Gastroesophageal sphincter (tissue), 4 donors: Measurements from ENCODE around the gene CPEB3. TPM values are rescaled to one million over a fixed set of nuclear protein-coding genes. Genes with fewer than 3 reads are reported as not detected.
"Not testable (repeated sequence)": the region's sequence is repeated elsewhere in the genome, so short reads cannot be mapped to it uniquely, and the experiment has no call there.

Source experiments
- ATAC-seq: fragments of 150-250 bp; one replicate; pipeline ENCODE4 v1.9.1; 2016; ENCODE audit warnings: mild to moderate bottlenecking, moderate library complexity
- H3K27ac ChIP-seq, 4 donors: fragments of 200-600 bp; sonication (generic) in 3 of 4; 1 replicate in 3 of 4; 2 replicates in 1 of 4; pipeline ENCODE4 v1.5.1; 2016 to 2019
- H3K27me3 ChIP-seq: fragments of 200-600 bp; sonication (generic); one replicate; pipeline ENCODE4 v1.5.1; 2019
- H3K36me3 ChIP-seq, 2 donors: fragments of 200-600 bp; sonication (generic); one replicate each; pipeline ENCODE4 v1.5.1; 2019; ENCODE audit warnings: control low read depth in 1 of 2
- H3K4me1 ChIP-seq, 3 donors: fragments of 200-600 bp; sonication (generic); 1 replicate in 2 of 3; 2 replicates in 1 of 3; pipeline ENCODE4 v1.5.1; 2016 to 2019; ENCODE audit warnings: control low read depth in 2 of 3
- H3K4me3 ChIP-seq, 2 donors: fragments of 200-600 bp; sonication (generic); one replicate each; pipeline ENCODE4 v1.5.1; 2019; ENCODE audit warnings: mild to moderate bottlenecking in 1 of 2, moderate library complexity in 1 of 2
- H3K9me3 ChIP-seq, 3 donors: fragments of 200-600 bp; sonication (generic); one replicate each; pipeline ENCODE4 v1.5.1; 2017 to 2019; ENCODE audit warnings: control low read depth in 2 of 3
- CTCF ChIP-seq, 4 experiments: fragments of 200-600 bp in 2 of 4; fragments of 450-650 bp in 2 of 4; sonication (generic) in 1 of 4; IDR thresholded peaks; one replicate each; pipeline ENCODE4 v1.5.1; 2017 to 2019; ENCODE audit warnings: antibody characterized with exemption in 4 of 4, mild to moderate bottlenecking in 2 of 4, moderate library complexity in 2 of 4
- EP300 ChIP-seq: sonication (generic); formaldehyde crosslinking; IDR thresholded peaks from one replicate; pipeline ENCODE4 v1.6.1; 2017; ENCODE audit warnings: antibody characterized with exemption, mild to moderate bottlenecking
- POLR2A ChIP-seq, 2 donors: fragments of 450-650 bp; IDR thresholded peaks; one replicate each; pipeline ENCODE4 v1.6.1; 2017; ENCODE audit warnings: antibody characterized with exemption in 2 of 2, mild to moderate bottlenecking in 2 of 2, moderate library complexity in 1 of 2
- POLR2AphosphoS5 ChIP-seq: sonication (generic); formaldehyde crosslinking; IDR thresholded peaks from one replicate; pipeline ENCODE4 v1.6.1; 2017; ENCODE audit warnings: antibody characterized with exemption
- WGBS, 2 donors: methylation state at CpG; one replicate each; pipeline ENCODE4 v1.1.5; 2018; ENCODE audit warnings: low coverage in 1 of 2; 5-methylcytosine and 5-hydroxymethylcytosine counted together
- total RNA-seq, 4 donors: library from RNA; depleted of rRNA; stranded (reverse); fragments of >200 nt; gene quantifications; one replicate each; pipeline ENCODE4 v1.1.0, GENCODE V29; 2016

CPEB3 gene
- total RNA-seq, 4 donors from 2014 or later, result 4.7 to 11.8 (median 9.7) TPM

- no peak for TF ChIP-seq POLR2A (IDR thresholded peaks at IDR 0.05)
- H3K9me3 ChIP-seq, result no peaks in the 10 kb centered on the region
- WGBS, 2 donors, result 0 to 16% methylated on average over 2 to 3 of the region's 3 CpGs
- no peak overlapping the region for H3K4me3 ChIP-seq
- no peaks in the 10 kb centered on the region for H3K36me3 ChIP-seq
- peak overlapping the region; percentile 67 to 75 (median 74) for H3K27ac ChIP-seq
- H3K27me3 ChIP-seq, result no peaks in the 10 kb centered on the region
- peak; percentile 80 for ATAC-seq
- peaks cover 12 to 56% (median 30%) of the 10 kb centered on the region in 3 donors for H3K4me1 ChIP-seq
These were observed 166.2 kb downstream of the CPEB3 start for GRCh38 chr10:92124616-92125143.

- H3K4me3 ChIP-seq, result no peak overlapping the region
- WGBS, 2 donors, result 0 to 23% methylated on average over 1 of the region's 1 CpG
- no peaks in the 10 kb centered on the region for H3K36me3 ChIP-seq
- H3K27ac ChIP-seq, result peak overlapping the region; percentile 67 to 75 (median 74)
- H3K9me3 ChIP-seq, result no peaks in the 10 kb centered on the region
- no peak for ATAC-seq
- TF ChIP-seq POLR2AphosphoS5 (no peak), EP300 (no peak), CTCF (IDR thresholded peaks at IDR 0.05) (no peak), POLR2A (IDR thresholded peaks at IDR 0.05) (no peak)
- no peaks in the 10 kb centered on the region for H3K27me3 ChIP-seq
- peaks cover 12 to 56% (median 30%) of the 10 kb centered on the region in 3 donors for H3K4me1 ChIP-seq
These were observed 166.9 kb downstream of the CPEB3 start for GRCh38 chr10:92124020-92124419.

- Histone ChIP-seq H3K36me3 (no peaks in the 10 kb centered on the region), H3K4me3 (no peak overlapping the region), H3K27me3 (no peaks in the 10 kb centered on the region), H3K9me3 (no peaks in the 10 kb centered on the region), H3K4me1 (peaks cover 12 to 56% (median 30%) of the 10 kb centered on the region in 3 donors), H3K27ac (peak overlapping the region; percentile 67 to 75 (median 74))
- WGBS, 2 donors, result 38 to 42% methylated on average over 4 to 5 of the region's 5 CpGs
- no peak for TF ChIP-seq POLR2AphosphoS5
- TF ChIP-seq CTCF (IDR thresholded peaks at IDR 0.05), result no peak
- TF ChIP-seq POLR2A (IDR thresholded peaks at IDR 0.05), result no peak
- TF ChIP-seq EP300, result no peak
- no peak for ATAC-seq
These were observed 167.9 kb downstream of the CPEB3 start for GRCh38 chr10:92122941-92123450.

GRCh38 chr10:92121686-92122492, 169.0 kb downstream of the CPEB3 start:
- Histone ChIP-seq H3K9me3 (no peaks in the 10 kb centered on the region), H3K36me3 (no peaks in the 10 kb centered on the region), H3K27me3 (no peaks in the 10 kb centered on the region), H3K27ac (peak overlapping the region in 2 of 4 donors; percentile 67 to 73), H3K4me1 (peaks cover 12 to 56% (median 30%) of the 10 kb centered on the region in 3 donors), H3K4me3 (no peak overlapping the region)
- WGBS, 2 donors, result 46 to 52% methylated on average over 3 of the region's 3 CpGs
- no peak for ATAC-seq
- no peak for TF ChIP-seq CTCF (IDR thresholded peaks at IDR 0.05)
- TF ChIP-seq POLR2A (IDR thresholded peaks at IDR 0.05), result no peak
- no peak for TF ChIP-seq POLR2AphosphoS5
- no peak for TF ChIP-seq EP300

- H3K36me3 ChIP-seq, result no peaks in the 10 kb centered on the region
- H3K9me3 ChIP-seq, result no peaks in the 10 kb centered on the region
- H3K4me3 ChIP-seq, result no peak overlapping the region
- no peaks in the 10 kb centered on the region for H3K27me3 ChIP-seq
- peaks cover 3 to 31% (median 25%) of the 10 kb centered on the region in 3 donors for H3K4me1 ChIP-seq
- ATAC-seq, result no peak
- TF ChIP-seq EP300, result no peak
- no peak for TF ChIP-seq POLR2A (IDR thresholded peaks at IDR 0.05)
- H3K27ac ChIP-seq, result no peak overlapping the region
These were observed 171.5 kb downstream of the CPEB3 start for GRCh38 chr10:92119340-92119739.

GRCh38 chr10:92114917-92115316, 176.0 kb downstream of the CPEB3 start:
- not testable (repeated sequence) for H3K9me3 ChIP-seq, ATAC-seq, H3K27ac ChIP-seq, H3K27me3 ChIP-seq, H3K4me3 ChIP-seq
- Histone ChIP-seq H3K36me3 (peaks cover 0 to 11% of the 10 kb centered on the region in 2 donors), H3K4me1 (peaks cover 0 to 19% (median 0%) of the 10 kb centered on the region in 3 donors)
- WGBS, 2 donors, result 91% methylated on average over 14 of the region's 30 CpGs; no CpG with 5 or more reads in 1 of the 2 donors
